HPDE6-E6E7 (cell line): Measurements from ENCODE around the gene ALAS1.
A peak's percentile ranks its signal among the peaks of the same experiment; 100 is the strongest.

Experiments used
- DNase-seq: peaks from one replicate; pipeline ENCODE4 v3.0.0; 2011; ENCODE audit warnings: missing footprints; ENCODE audit errors: extremely low spot score

The ALAS1 gene

DNA sequence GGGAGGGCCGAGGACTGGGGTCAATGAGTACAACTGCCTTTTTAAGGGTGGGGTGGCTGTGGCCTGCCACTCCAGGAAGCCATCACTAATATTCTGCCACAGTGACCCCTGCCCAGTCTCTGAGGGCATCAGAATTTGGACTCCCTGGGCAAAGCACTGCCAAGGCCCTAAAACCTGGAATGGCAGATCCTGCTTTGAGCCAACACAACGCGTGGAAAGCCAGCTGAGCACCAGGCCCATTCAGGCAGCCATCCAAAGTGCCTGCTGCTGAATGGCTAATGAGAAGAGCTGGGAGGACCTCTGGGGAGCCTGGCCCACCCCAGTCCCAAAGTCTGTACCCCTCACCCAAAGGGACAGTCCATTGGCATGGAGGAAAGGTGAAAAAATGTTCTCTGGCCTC lies 36.0 kb downstream of the ALAS1 start:
- no peak for DNase-seq

DNA sequence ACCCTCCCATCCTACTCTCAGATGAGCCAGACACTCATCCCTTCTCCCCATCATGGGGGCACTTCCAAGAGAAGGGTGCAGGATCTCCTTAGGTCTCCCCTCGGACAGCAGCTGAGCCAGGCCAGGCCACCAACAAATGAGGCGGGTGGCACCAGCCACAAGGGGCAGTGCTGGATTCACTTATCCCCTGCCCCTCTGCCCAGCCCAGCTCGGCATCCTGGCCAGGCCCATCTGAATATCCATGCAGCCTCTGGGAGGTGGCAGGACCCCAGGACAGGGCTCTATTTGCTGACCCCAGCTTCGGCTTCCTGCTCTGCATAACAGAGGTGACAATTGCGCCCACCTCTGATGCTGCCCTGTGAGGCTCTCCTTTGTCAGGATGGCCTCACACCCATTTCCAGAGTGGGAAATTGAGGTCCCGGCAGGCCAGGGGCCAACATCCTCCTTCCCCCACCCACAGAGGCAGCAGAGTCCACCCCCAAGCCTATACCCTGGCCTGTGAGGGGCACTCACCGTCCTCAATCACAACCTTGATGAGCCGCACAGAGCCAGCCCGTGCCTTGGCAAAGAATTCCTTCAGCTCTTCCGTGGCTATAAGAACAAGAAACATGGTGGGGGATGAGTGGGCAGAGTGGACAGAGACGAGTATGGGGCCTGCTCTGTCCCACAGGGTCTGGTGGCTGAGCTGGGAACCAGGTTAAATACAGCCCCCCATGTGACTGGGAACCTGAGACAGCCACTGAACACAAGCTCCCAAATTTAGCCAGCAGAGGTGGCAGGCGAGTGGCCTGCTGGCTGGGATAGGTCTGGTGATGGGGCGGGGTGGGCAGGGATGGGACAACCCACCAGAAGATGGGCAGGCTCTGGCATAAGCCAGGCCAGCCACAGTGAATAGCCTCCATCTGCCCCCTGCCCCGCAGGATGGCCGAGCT lies 36.8 kb downstream of the ALAS1 start:
- DNase-seq = no peak

DNA sequence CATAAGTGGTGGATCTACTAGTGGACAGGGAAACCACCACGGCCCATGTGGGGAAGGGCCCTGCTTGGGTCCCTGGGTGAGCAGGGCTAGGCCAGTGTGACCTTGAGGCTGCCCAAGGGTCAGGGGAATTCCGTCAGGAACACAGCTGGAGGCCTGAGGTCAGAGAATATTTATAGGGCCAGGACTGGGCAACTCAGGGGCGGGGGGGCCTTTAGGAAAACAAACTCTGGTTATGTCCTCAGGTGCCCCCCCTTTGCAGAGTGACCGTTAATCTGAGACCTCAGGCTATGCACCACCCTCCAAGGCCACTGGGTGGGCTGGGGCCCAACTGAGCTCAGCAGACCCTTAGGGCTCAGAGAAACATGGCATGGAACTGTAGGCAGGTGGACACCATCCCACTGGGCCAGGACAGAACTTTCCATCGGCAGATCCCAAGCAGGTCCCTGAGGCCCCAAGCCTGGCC lies 38.5 kb downstream of the ALAS1 start:
- DNase-seq = no peak

DNA sequence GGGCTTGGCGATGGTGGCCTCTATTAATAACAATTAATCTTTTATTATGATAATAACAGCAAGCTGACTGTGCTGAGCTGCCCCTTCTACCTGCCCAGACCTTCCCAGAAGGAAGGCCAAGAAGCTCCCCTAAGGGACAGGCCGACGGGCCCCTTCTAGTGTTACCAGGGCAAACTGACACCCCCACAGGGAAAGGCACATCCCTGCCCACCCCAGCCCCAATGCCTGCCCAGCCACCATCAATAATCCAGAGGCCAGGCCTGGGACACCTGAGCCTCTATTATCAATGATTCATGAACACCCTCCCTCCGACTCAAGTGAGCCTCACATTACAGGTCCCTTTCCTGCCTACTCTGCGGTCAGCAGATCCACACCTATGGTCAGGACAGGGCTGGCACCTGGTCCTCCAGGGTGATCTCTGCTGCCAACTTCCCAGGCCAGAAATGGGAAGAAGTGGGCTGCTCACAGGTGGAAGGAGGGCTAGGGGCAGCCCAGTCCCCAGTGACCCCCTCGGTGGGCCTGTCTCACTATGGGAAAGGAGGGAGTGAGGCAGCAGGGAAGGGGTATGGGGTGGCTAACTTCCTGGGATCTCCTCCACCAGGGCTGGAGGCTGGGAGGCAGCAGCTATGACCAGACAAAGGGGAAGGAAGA lies 39.2 kb downstream of the ALAS1 start:
- no peak for DNase-seq

DNA sequence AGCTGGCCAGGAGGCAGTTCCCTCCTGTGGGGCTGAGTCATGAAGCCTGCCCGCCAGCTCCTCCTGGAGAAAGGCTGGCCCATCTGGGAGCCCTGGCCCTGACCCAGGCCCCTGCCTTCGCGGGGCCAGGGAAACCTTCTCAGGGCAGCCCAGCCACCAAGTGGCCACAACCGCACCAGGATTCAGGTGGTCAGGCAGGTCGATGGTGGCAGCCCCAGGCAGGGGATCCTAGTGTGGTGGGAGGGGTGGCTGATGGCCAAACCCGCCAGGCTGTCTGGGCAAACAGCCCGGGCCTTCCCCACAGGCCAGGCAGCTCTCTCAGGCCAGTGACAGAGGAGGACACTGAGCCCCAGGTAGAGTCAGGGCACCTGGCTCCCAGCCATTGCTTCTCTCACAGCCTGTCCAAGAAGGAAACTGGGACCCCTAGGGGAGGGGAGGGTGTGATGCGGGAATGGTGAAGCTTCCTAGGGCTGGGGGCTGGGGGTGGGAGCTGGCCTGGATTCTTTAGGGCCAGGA lies 39.8 kb downstream of the ALAS1 start:
- peak; percentile 76 for DNase-seq

DNA sequence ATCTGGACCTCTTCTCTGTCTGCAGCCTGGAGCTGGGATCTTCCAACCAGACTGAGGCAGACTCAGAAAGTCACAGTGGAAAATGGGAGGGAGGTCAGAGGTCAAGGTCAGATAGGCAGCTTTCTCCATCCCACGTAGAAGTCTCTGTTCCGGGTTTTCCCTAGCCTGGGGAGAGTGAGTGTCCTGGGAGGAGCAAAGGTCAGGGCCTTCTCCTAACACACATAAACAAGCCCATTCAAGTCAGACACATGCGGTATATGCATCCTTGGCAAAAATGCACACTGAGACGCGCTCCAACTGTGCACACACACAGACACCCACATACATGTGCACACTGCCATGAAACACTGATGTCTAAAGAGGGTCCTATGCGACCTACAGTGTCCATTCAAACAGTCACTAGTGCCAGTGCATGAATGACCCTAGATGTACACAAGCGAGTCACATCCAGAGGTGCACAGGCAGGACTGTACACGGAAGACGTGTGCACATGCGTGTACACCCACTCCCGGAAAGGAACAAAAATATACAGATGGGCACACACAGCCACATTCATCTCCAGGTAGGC lies 40.3 kb downstream of the ALAS1 start:
- no peak for DNase-seq

DNA sequence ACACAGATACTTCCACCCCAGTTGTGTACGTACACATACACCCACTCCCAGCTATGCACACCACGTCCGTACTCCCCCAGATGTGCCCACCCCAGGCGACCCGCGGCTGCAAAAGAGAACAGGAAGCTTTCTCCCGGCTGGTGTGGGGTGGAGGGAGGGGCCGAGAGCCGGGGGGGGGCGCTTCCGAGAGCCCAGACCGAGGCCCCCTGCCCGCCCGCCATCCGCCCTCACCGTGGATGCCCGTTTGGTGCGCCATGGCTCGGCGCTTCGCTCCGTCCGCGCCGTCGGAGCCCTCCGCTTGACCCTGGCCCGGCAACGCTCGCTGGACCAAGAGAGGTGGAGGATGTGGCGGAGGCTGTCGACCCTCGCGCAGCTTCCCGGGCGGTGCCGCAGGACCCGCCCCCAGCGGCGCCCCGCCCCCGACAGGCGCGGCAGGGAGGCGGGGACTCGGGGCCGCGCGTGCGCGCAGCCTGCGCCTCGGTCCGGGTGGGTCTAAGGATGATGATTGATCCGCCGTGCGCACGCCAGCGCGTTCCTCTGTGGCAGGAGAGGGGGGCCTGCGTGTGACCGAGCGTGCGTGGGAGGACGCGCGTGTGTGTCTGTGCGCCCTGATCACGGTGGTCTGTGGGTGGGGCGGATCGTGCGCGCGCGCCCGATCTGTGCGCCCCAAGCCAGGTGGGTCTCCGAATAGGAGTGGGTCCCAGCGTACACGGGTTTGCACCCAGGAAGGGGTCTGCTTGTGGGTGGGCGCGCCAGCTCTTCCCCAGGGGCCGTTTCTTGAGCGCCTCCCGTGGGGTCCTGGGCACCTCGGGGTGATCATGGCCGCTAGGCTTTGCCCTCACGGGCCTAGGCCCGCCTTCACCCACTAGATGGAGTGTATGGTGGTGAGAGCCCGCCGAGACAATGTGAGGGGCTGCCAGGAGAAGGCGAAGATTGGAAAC lies 41.1 kb downstream of the ALAS1 start, which contains the start of gene TWF2:
Gene TWF2 (minus strand): TSS at position 398 of the 941 bp plus-strand sequence. CDS start 142 bp downstream, at position 256.
- no peak for DNase-seq

DNA sequence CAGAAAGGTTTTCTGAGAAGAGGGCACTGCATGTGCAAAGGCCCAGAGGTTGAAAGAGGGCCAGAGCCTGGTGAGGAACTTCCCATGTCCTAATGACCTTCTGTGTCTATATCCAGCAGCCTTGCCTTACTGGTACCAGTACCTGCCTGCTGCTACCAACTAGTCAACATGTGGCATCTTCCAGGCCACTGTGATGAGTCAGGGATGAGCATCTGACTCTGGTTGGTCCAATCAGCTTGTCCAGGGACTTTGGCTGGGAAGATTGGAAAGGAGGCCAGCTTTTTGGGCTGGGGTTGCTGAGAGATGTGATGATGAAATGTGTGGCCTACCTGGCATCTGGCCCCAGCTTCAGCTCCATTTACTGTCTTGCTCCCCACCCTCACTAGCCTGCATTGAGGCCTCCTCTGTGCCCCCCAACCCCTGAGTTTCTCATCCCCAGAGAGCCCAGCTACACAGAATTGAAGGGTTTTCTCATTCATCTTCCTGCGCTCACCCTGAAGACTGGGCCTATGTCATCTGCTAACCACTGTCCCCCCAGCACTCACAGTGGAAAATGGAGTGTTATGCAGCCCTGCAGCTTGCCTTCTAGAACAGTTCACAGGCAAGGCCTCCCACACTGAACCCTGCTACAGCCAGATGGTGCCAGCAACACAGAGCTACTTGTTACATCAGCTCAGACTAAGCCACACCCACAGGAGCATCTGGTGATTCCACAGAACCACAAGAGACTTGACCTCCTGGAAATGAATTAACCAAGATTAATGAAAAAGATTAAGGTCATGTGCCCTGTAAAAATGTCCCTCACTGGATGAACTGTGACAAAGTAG lies 42.3 kb downstream of the ALAS1 start:
- DNase-seq = no peak

DNA sequence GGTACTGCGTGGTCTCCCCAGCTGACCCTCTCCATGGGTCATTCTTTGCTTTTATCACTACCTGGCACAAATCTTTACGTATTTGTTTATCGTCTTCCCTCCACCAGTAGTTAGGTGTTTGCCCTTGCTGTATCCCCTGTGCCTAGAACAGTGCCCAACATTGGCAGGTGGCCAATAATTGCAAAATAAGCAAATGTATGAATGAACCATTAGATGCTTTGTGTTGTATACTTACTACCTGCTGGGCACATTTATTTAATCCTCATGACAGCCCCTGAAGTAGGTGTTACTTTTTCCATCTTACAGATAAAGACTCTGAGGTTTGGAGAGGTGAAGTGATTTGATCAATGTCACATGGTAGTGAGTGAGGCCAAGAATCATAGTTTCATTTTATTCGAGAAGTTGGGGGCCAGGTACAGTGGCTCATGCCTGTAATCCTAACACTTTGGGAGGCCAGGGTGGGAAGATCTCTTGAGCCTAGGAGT lies 43.0 kb downstream of the ALAS1 start:
- no peak for DNase-seq

DNA sequence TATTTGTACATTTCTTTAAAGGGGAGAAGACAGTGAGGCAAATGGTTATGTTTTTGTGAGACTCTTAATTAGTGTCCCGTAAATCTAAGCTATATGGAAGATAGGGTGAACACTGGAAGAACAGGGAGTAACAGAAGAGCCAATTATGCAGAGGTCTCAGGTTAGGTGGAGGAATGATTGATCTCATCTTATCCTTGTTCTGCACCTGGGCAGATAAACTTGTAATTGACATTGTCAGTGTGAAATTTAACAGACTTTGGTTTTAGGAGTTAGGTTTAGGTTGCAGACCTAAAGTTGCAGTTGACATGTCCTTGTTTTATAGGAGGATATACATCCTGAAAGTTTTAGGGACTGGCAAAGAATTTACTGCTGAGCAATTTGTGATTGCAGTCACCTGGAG lies 44.1 kb downstream of the ALAS1 start:
- DNase-seq = no peak

DNA sequence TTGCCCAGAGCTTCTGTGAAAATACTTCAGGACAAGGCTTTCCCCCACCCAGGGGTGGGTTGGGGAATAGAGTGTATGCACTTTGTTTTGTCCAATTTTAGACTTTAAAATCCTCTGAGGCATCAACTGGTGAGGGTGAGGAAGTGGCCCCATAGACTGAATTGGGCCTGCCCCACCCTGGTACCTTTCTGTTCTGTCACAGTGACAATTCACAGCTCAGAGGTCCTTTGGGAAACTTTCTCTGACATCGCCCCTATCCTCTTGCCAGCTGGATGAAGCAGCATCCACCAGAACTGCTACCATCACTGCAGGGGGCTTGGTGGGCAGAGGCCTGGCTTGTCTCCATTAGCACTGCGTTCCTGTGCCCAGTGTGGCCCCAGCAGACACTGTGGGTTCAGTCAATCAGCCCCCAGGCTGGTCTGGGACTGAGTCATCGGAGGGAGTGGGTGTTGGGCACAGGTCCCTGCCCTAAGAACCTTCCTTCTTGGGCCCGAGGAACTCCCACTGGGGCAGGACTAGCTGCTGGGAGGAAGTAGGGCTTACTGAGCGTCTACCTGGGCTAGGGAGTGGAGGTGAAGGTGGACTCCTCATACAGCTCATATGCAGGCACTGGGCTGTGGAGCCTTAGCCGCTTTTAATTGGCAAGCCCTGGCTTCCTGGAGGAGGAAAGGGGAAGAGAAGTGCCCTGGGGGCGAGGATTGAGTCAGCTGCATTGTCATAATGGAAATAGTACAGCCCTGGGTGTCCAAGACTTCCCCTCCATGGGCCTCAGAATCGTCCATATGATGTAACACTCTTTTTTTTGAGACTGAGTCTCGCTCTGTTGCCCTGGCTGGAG lies 46.0 kb downstream of the ALAS1 start:
- DNase-seq = no peak

DNA sequence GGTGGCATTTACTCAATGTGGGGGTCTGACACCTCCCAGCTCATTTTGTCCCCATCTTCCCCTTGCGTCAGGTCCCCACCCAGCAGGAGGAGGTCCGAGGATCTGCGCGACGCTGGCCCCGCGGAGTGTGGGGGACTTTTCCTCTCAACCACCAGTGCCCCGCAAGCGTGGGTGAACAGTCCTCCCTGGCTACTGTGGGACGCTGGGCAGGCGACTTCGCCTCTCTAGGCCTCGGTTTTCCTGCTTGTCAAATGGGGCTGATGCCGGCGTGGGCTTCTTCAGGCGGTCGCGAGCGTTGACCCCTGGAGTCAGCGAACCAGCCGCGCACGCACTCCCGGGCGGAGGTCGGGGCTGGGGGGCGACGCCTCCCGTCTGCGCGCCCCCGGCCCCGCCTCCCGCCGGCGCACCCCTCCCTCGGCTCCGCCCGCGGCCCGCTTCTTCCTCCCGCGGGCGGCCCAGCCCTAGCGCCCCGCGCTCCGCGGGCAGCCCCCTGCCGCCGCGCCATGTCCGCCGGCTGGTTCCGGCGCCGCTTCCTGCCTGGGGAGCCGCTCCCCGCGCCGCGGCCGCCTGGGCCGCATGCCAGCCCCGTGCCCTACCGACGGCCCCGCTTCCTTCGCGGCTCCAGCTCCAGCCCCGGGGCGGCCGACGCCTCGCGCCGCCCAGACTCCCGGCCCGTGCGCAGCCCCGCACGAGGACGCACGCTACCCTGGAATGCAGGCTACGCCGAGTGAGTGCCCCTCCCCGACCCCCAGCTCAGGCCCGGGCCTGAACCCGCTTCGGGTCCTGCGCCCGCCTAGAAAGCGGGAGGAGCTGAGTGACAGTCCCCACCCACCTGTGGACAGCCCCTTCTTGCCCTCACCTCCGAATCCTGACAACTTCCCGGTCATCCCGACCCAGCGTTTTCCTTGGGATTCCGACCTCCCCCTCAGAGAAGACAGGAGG lies 47.6 kb downstream of the ALAS1 start, which contains the start of gene PPM1M:
Gene PPM1M (plus strand): TSS at position 438 of the 942 bp plus-strand sequence. CDS start 66 bp downstream, at position 504.
- no peak for DNase-seq

DNA sequence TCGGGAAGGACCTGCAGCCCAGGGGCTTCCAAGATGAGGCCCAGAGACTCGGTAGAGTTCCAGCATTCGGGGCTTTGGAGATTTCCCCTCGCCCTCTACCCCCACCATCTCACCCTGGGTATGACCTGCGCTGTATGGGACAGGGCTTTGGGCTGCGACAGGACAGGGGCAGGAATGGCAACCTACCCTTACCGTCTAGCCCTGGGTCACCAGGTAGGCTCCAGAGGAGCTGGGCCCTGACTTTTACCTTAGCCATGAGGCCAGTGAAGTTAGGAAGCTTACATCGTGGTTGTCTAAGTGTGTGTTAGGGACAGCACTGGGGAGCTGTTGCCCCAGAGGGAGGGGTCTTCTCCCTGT lies 48.3 kb downstream of the ALAS1 start:
- DNase-seq = no peak

DNA sequence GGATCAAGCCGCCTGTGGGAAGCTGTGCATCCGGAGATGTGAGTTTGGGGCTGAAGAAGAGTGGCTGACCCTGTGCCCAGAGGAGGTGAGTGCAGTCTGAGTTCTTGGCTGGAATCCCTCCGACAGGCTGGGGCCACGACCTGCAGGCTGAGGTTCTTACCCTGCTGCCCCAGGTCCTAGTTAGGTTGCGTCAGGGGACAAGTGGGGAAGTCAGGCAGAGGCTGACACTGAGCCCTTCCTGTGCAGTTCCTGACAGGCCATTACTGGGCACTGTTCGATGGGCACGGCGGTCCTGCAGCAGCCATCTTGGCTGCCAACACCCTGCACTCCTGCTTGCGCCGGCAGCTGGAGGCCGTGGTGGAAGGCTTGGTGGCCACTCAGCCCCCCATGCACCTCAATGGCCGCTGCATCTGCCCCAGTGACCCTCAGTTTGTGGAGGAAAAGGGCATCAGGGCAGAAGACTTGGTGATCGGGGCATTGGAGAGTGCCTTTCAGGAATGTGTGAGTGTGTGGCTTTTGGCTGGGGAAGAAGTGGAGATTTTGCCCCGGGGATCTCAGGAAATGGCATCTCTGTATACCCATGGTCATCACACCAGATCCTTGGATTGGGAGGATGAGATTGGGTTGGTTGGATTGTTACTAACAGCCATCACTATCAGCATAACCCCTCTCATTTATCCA lies 48.9 kb downstream of the ALAS1 start:
- DNase-seq = no peak

DNA sequence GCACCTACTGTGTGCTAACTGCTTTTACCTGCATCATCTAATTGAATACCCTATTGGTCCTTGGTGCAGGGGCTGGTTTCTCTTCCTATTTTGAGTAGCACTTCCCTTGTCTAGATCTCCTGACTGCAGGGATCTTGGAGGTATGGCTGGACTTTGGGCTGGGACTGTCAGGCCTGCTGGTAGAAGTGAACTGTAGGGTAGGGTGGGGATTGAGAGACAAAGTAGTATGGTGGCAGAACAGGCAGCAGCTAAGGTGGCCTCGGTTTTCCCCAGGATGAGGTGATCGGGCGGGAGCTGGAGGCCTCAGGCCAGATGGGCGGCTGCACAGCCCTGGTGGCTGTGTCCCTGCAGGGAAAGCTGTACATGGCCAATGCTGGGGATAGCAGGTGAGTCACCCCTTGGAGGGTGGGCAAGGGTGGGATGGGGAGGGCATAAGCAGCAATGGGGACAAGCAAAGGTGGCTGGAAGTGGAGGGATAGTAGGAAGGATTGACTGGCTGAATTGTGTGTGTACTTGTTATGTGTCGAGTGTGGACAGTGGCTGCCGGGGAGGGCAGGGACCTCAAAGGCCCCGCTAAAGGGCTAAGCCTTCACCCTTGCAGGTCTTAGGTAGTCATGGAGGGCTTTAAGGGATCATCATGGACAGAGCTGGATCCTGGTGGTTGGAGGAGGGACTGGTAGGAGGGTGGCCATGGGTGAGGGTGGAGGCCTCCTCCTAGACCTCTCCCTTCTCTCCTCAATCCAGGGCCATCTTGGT lies 49.6 kb downstream of the ALAS1 start:
- DNase-seq = no peak

DNA sequence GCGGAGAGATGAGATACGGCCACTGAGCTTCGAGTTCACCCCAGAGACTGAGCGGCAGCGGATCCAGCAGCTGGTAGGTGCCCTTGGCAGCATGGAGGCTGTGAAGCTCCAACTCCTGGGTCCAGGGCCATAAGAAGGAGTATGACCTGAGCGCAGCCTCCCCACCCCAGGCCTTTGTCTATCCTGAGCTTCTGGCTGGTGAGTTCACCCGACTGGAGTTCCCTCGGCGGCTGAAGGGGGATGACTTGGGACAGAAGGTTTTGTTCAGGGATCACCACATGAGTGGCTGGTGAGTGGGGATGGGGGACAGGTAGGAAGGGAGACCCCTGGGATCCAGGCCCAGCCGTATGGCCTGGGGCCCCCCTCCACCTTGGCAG lies 50.2 kb downstream of the ALAS1 start:
- DNase-seq = no peak
